TTC549 (cell line): Measurements from ENCODE around the gene MRGPRF.

Experiments used
- FAIRE-seq: peaks from 2 replicates; lab custom pipeline; 2012; peaks lifted over from hg19 to GRCh38; lab: Jason Lieb, UNC

The MRGPRF gene

GRCh38 chr11:69013009-69013951 is at the start of gene MRGPRF:
MRGPRF (minus strand) TSS chr11:69013246; CDS start chr11:69009901, 3,345 bp downstream.
- no peak for FAIRE-seq

GRCh38 chr11:69062169-69062855 is 49.3 kb upstream of the MRGPRF start:
- no peak for FAIRE-seq

DNA sequence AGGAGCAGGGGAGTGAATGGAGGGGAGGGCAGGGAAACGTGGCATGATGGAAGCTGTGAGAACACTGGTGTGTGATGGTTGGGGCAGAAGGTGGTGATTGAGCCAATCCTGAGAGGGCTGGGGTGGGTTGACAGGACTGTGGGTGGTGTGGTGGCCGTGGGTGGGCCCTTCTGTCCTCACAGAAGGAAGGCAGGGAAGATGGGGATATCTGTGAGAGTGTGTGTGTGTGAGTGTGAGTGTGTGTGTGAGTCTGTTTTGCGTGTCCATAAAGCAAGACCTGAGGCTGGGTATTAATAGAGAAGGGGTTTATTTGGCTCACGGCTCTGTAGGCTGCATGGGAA is 48.6 kb upstream of the MRGPRF start:
- FAIRE-seq: no peak

DNA sequence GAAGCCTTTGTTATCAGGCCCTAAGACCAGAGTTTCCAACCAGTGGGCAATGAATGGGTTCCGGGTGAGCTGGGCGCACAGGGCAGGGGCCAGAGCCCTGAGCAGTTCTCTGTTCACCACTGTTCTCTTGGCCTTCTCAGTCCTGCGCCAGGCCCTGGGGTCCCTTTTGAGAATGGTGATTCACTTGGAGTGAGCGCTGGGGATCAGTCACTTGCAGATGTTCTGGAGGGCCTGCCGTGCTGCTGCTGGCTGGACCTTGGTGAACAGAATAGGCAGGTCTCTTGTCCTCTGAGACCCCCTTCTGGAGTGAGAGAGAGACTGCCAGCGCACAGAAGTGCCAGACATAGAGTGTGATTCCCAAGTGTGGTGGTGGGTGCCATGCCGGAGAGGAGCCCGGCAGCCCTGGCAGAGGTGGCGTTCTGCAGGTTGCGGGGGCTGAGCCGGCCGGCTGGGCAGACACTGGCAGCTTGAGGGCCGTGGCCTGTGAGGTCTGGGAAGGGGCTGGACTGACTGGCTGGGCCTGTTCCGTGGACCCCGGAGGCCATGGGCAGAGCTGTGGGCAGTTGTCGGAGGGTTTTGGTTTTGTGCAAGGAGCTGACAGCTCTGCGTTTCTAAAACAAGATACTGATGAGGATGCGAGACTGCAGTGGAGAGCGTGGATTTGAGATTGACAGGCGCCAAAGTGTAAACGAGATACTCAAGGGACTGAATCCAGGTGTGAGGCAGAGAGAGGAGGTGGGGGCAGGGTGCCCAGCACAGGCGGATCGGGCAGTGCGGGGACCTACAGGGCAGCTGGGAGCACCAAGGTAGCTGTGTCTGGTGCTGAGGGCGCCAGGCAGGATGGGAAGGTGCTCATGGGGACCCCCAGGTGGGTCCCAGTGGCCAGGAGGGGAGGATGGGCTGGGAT is 48.0 kb upstream of the MRGPRF start:
- FAIRE-seq: no peak

- no peak for FAIRE-seq
Observed at GRCh38 chr11:69059985-69060384, 46.9 kb upstream of the MRGPRF start.

- FAIRE-seq: no peak
Observed at GRCh38 chr11:69059429-69059828, 46.4 kb upstream of the MRGPRF start.

GRCh38 chr11:69058511-69059270 is 45.6 kb upstream of the MRGPRF start:
- no peak for FAIRE-seq

- FAIRE-seq: no peak
Observed at GRCh38 chr11:69057801-69058200, 44.8 kb upstream of the MRGPRF start.

DNA sequence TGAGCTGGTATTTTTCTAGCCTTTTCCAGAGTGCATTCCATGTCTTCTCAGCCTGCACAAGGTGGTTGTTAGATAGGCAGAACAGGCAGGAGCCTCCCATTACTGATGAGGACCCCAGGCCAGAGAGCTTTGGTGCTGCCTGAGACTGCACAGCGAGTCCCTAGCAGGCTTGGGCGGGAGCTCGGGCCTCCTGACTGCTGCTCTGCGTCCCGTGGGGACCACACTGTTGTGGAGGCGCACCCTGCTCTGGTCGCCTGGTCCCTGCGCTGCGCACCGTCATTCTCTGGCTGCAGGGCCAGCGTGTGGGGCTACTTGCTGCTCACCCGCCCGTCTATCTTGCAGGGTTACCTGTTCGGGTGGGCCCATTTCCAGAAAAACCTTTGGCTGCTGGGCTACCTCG is 44.2 kb upstream of the MRGPRF start:
- no peak for FAIRE-seq

DNA sequence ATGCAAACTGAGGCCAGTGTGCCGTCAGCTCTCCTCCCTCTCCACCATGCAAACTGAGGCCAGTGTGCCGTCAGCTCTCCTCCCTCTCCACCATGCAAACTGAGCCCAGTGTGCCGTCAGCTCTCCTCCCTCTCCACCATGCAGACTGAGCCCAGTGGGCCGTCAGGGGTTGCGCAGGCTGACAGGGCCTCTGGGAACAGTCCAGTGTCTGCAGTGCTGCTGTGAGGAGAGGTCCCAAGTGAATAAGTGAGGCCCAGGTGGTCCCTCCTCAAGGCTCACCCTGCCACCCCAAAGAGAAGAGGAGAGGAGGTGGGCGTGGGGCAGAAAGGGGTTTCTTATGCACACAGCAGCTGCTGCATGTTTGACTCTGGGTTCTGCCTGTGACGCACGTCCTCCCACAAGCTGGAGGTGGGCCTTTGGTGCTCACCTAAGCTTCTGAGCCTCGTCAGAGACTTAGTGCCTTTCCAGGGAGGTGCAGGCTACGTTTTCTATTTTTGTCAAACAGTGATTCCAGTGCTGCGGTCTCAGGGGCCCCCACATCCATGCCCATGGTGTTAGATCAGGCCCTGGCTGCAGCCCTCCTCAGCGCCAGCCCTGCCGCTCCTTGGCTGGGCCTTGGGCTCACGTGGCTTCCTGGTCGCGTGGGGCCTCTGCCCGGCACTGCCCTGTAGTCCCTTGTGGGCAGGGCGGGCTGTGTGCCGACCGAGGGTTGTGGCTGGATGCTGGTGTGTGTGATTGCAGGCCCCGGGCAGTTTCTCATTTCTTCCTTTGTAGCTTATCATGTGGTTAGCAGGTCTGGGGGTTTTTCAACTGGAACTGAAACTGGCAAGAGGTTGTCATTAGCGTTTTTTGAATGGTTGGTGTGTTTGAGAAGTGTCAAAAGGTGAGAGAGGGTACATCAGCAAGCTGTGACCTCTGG is 42.8 kb upstream of the MRGPRF start:
- no peak for FAIRE-seq

- no peak for FAIRE-seq
Observed at GRCh38 chr11:69055212-69055586, 42.2 kb upstream of the MRGPRF start.

GRCh38 chr11:69054397-69055211 is 41.6 kb upstream of the MRGPRF start:
- no peak for FAIRE-seq

DNA sequence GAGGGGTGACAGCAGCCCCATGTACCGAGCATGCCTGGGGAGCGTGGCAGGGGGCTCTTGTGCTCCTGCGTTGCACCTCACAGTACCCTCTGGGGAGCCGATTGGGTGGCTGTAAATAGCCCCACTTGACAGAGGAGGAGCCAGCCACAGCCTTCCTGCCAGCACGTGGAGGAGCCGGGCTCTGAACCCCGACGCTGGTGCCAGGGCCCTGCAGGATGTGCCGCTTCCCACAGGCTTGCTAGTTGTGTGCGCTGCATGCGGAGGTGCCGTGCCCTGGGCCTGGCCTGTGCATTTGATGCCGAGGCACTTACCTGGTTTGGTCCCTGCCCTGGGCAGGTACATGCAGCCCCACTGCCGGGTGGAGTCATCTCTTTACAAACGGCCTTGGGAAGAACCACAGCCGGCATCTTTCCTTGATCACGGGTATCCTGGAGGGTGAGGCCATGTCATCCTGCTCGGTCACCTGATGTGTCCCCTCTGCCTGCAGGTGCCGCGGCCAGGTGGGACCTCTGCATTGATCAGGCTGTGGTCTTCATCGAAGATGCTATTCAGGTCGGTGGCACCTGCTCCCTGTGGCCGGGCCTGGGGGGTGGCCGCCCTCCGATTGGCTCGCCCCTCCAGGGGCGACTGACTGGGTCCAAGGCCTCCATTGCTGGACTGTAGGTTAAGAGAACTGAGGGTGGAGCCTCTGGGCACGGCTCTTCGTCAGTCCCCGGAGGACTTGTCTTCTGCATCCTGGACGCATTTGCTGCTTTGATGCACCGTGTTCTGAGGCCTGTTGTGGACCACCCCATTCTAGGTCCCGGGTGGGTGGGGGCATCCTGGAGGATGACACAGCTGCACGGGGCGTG is 40.7 kb upstream of the MRGPRF start:
- no peak for FAIRE-seq

- no peak for FAIRE-seq
Observed at GRCh38 chr11:69053169-69053477, 40.1 kb upstream of the MRGPRF start.

DNA sequence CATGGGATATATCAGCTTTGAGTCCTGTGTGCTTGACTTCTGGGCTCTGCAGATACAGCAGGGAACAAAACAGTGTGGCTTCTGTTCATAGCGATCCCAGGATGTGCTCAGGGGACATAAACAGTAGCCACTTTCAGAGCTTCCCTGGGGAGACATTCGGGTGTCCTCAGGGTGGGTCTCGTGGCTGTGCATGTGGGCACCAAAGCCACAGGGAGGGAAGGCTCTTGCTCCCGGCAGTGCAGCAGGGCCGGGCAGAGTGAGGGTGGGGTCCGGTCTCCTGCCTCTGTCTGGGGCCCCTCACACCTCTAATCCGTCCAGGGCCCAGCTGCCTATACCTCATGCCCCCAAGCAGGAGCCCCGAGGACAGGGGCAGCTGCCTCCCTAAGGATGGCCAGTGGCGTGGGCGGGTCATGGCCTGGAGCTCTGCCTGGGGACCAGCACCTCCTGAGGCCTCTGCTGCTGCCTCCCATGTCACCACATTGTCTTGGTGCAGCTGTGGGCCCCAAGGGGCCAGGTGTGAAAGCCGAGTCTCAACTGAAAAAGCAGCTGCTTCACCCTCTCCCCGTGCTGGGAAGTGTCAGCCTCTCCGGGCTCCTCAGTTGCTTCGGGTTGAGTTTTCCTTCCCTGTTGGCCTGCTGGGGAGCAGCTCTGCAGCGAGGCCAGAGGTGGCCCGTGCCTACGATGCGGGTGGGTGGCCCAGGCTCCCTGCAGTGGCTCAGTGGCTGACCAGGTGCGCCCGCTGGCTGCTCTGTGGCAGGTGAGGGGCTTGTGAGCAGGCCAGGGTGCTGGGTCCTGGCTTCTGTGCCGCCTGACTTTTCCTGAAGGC is 39.5 kb upstream of the MRGPRF start:
- no peak for FAIRE-seq

- no peak for FAIRE-seq
Observed at GRCh38 chr11:69051381-69052342, 38.6 kb upstream of the MRGPRF start.
